Liver (tissue), 10 donors: ENCODE data around the gene SERINC1. TPM values are rescaled to one million over a fixed set of nuclear protein-coding genes. Genes with fewer than 3 reads are reported as not detected.

ENCODE experiments used
- DNase-seq: peaks from one replicate; pipeline ENCODE4 v3.0.0-alpha.2; 2017; ENCODE audit warnings: low spot score
- H3K27ac ChIP-seq, 2 donors: one replicate each; pipeline ENCODE4 v1.7.0; 2013; ENCODE audit warnings: inconsistent platforms in 2 of 2, low read length in 2 of 2, control low read depth in 1 of 2, low read depth in 1 of 2, mild to moderate bottlenecking in 1 of 2
- H3K27me3 ChIP-seq, 4 donors: one replicate each; pipeline versions ENCODE4 v1.6.1 to v1.7.0; 2013; ENCODE audit warnings: low read length in 3 of 4, inconsistent platforms in 1 of 4, mild to moderate bottlenecking in 1 of 4, moderate library complexity in 1 of 4; ENCODE audit not compliant: control insufficient read depth in 4 of 4, insufficient read depth in 4 of 4
- H3K36me3 ChIP-seq, 4 donors: one replicate each; pipeline versions ENCODE4 v1.6.1 to v1.7.0; 2013; ENCODE audit warnings: low read length in 3 of 4, mild to moderate bottlenecking in 3 of 4, low read depth in 1 of 4, moderate library complexity in 1 of 4; ENCODE audit not compliant: control insufficient read depth in 4 of 4, insufficient read depth in 3 of 4
- H3K4me1 ChIP-seq, 4 donors: one replicate each; pipeline versions ENCODE4 v1.6.1 to v1.7.0; 2013; ENCODE audit warnings: low read length in 3 of 4, mild to moderate bottlenecking in 3 of 4, moderate library complexity in 1 of 4; ENCODE audit not compliant: control insufficient read depth in 4 of 4, insufficient read depth in 4 of 4
- H3K4me3 ChIP-seq, 3 donors: one replicate each; pipeline versions ENCODE4 v1.6.1 to v1.7.0; 2013; ENCODE audit warnings: low read length in 3 of 3, control low read depth in 1 of 3, low read depth in 1 of 3, mild to moderate bottlenecking in 1 of 3
- H3K9ac ChIP-seq, 2 donors: one replicate each; pipeline ENCODE4 v1.7.0; 2013; ENCODE audit warnings: low read length in 2 of 2, mild to moderate bottlenecking in 2 of 2, moderate library complexity in 2 of 2, control low read depth in 1 of 2, low read depth in 1 of 2
- H3K9me3 ChIP-seq, 4 donors: one replicate each; pipeline versions ENCODE4 v1.6.1 to v1.7.0; 2013; ENCODE audit warnings: low read length in 3 of 4; ENCODE audit not compliant: control insufficient read depth in 4 of 4
- CTCF ChIP-seq: fragments of 150-350 bp; IDR thresholded peaks from 2 replicates; pipeline ENCODE4 v1.5.1; 2017; ENCODE audit warnings: improper control_type of control experiment, low read depth, low read length; ENCODE audit not compliant: missing input control
- EGR1 ChIP-seq, 2 donors: IDR thresholded peaks; 2 replicates each; pipeline ENCODE4 v1.6.1; 2016 to 2018; ENCODE audit warnings: antibody characterized with exemption in 2 of 2, low read depth in 2 of 2
- FOXA1 ChIP-seq: IDR thresholded peaks from 2 replicates; pipeline ENCODE4 v1.6.1; 2016; ENCODE audit warnings: antibody characterized with exemption
- FOXA2 ChIP-seq: IDR thresholded peaks from 2 replicates; pipeline ENCODE4 v1.6.1; 2016; ENCODE audit warnings: antibody characterized with exemption
- GABPA ChIP-seq, 2 donors: IDR thresholded peaks in 1 of 2; conservative IDR thresholded peaks in 1 of 2; 2 replicates each; pipeline ENCODE4 v1.6.1; 2016; ENCODE audit warnings: antibody characterized with exemption in 2 of 2, mild to moderate bottlenecking in 1 of 2, moderate library complexity in 1 of 2
- HNF4G ChIP-seq: IDR thresholded peaks from 2 replicates; pipeline ENCODE4 v1.6.1; 2016; ENCODE audit warnings: antibody characterized with exemption
- JUND ChIP-seq, 2 donors: IDR thresholded peaks; 2 replicates each; pipeline ENCODE4 v1.6.1; 2016; ENCODE audit warnings: antibody characterized with exemption in 2 of 2
- NR2F2 ChIP-seq: IDR thresholded peaks from 2 replicates; pipeline ENCODE4 v1.6.1; 2016; ENCODE audit warnings: antibody characterized with exemption
- RXRA ChIP-seq, 2 donors: IDR thresholded peaks; 2 replicates each; pipeline ENCODE4 v1.6.1; 2017 to 2018; ENCODE audit warnings: antibody characterized with exemption in 2 of 2, mild to moderate bottlenecking in 1 of 2
- SP1 ChIP-seq: IDR thresholded peaks from 2 replicates; pipeline ENCODE4 v1.6.1; 2018; ENCODE audit warnings: antibody characterized with exemption, mild to moderate bottlenecking
- TAF1 ChIP-seq: conservative IDR thresholded peaks from 2 replicates; pipeline ENCODE4 v1.6.1; 2016; ENCODE audit warnings: antibody characterized with exemption, mild to moderate bottlenecking
- YY1 ChIP-seq: IDR thresholded peaks from 2 replicates; pipeline ENCODE4 v1.6.1; 2016; ENCODE audit warnings: antibody characterized with exemption, mild to moderate bottlenecking
- ZBTB33 ChIP-seq: IDR thresholded peaks from 2 replicates; pipeline ENCODE4 v1.6.1; 2016; ENCODE audit warnings: antibody characterized with exemption
- WGBS: extraction: QIAGEN DNeasy Blood & Tissue Kit; methylation state at CpG from one replicate; pipeline ENCODE4 v1.1.7; 2013; 5-methylcytosine and 5-hydroxymethylcytosine counted together
- polyA plus RNA-seq, 2 donors: library from polyadenylated mRNA; stranded (reverse) in 1 of 2; unstranded in 1 of 2; fragments of 200-250 nt in 1 of 2; fragments of >200 nt in 1 of 2; fragmentation: Nextera tagmentation in 1 of 2; extraction: Ambion mirVana in 1 of 2; gene quantifications; one replicate each; pipeline versions ENCODE4 v1.2.1 to v1.2.3, GENCODE V29; 2013 to 2015
- small RNA-seq: library from RNA; depleted of rRNA; stranded (forward); fragments of <200 nt; gene quantifications from one replicate; pipeline ENCODE3, GENCODE V24; 2014
- total RNA-seq, 2 donors: library from RNA; depleted of rRNA; stranded (reverse); fragments of >200 nt; gene quantifications; one replicate each; pipeline ENCODE4 v1.2.3, GENCODE V29; 2014
- TF ChIP-seq, protein P1 (sequence below): IDR thresholded peaks from 2 replicates; pipeline ENCODE4 v1.6.1; 2016; ENCODE audit warnings: antibody characterized with exemption
- TF ChIP-seq, protein P2 (sequence below): IDR thresholded peaks from 2 replicates; pipeline ENCODE4 v1.6.1; 2016; ENCODE audit warnings: antibody characterized with exemption, mild to moderate bottlenecking
- donor health status: healthy.
- donor health status: healthy.
- donor health status: healthy.
- donor health status: healthy.
- donor health status: healthy.

SERINC1 gene
- total and polyA plus RNA-seq, 4 donors, result 79.8 to 139 (median 113) TPM

GRCh38 chr6:122393351-122393896 is 78.2 kb downstream of the SERINC1 start:
- H3K4me3 ChIP-seq, result no peak overlapping the region
- no peak for DNase-seq
- no peak for TF ChIP-seq FOXA1
- TF ChIP-seq ZBTB33, result no peak
- no peak for TF ChIP-seq SP1
- TF ChIP-seq TAF1, result no peak
- TF ChIP-seq FOXA2, result no peak
- no peak for TF ChIP-seq NR2F2
- no peak for TF ChIP-seq CTCF
- TF ChIP-seq JUND (IDR thresholded peaks at IDR 0.05), result no peak
- no peak for TF ChIP-seq HNF4G
- TF ChIP-seq GABPA (IDR thresholded peaks at IDR 0.05 in 1 of 2, conservative IDR thresholded peaks at IDR 0.05 in 1 of 2), result no peak
- TF ChIP-seq, protein P1, sequence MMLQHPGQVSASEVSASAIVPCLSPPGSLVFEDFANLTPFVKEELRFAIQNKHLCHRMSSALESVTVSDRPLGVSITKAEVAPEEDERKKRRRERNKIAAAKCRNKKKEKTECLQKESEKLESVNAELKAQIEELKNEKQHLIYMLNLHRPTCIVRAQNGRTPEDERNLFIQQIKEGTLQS, result no peak
- no peak for TF ChIP-seq RXRA (IDR thresholded peaks at IDR 0.05)
- no peak for TF ChIP-seq EGR1 (IDR thresholded peaks at IDR 0.05; ENCODE audit: low read depth in 2 of 2)
- TF ChIP-seq YY1, result no peak
- TF ChIP-seq, protein P2, sequence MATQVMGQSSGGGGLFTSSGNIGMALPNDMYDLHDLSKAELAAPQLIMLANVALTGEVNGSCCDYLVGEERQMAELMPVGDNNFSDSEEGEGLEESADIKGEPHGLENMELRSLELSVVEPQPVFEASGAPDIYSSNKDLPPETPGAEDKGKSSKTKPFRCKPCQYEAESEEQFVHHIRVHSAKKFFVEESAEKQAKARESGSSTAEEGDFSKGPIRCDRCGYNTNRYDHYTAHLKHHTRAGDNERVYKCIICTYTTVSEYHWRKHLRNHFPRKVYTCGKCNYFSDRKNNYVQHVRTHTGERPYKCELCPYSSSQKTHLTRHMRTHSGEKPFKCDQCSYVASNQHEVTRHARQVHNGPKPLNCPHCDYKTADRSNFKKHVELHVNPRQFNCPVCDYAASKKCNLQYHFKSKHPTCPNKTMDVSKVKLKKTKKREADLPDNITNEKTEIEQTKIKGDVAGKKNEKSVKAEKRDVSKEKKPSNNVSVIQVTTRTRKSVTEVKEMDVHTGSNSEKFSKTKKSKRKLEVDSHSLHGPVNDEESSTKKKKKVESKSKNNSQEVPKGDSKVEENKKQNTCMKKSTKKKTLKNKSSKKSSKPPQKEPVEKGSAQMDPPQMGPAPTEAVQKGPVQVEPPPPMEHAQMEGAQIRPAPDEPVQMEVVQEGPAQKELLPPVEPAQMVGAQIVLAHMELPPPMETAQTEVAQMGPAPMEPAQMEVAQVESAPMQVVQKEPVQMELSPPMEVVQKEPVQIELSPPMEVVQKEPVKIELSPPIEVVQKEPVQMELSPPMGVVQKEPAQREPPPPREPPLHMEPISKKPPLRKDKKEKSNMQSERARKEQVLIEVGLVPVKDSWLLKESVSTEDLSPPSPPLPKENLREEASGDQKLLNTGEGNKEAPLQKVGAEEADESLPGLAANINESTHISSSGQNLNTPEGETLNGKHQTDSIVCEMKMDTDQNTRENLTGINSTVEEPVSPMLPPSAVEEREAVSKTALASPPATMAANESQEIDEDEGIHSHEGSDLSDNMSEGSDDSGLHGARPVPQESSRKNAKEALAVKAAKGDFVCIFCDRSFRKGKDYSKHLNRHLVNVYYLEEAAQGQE, result no peak
- H3K9me3 ChIP-seq, result no peaks in the 10 kb centered on the region
- no peaks in the 10 kb centered on the region for H3K36me3 ChIP-seq
- H3K27me3 ChIP-seq, result no peaks in the 10 kb centered on the region
- H3K4me1 ChIP-seq, result no peaks in the 10 kb centered on the region
- WGBS, result 67% methylated on average over 8 of the region's 8 CpGs
- no peak overlapping the region for H3K27ac ChIP-seq
- H3K9ac ChIP-seq, result no peak overlapping the region

Small RNAs within 50 kb of the gene (small RNA-seq; reads per million reads assigned to genes)
- not detected for gene Z99129.1

Other genes starting within 250 kb of the SERINC1 start
- gene HSF2, start 72.2 kb downstream of the SERINC1 start, total RNA-seq, result 1 to 10 TPM; 7.8 to 7.9 TPM
- gene HSF2, start 72.2 kb downstream of the SERINC1 start, polyA plus RNA-seq, result 1 to 10 TPM; 2.2 to 4.7 TPM
- gene PKIB, start 138.6 kb upstream of the SERINC1 start, total RNA-seq, result 1 to 10 TPM; 2.5 to 2.6 TPM
- 1 to 10 TPM; 3.5 to 5.1 TPM for gene PKIB, start 138.6 kb upstream of the SERINC1 start, polyA plus RNA-seq